GM19328 (cell line): ENCODE data around the gene SETD5.

ENCODE experiments used
- ATAC-seq: cut with Tn5 transposase; IDR thresholded peaks from one replicate; pipeline ENCODE4 v1.9.1; 2021; ENCODE audit warnings: mild to moderate bottlenecking, moderate library complexity; ENCODE audit not compliant: unreplicated experiment

The SETD5 gene

GRCh38 chr3:9388562-9389272 is 8.7 kb upstream of the SETD5 start:
- ATAC-seq: no peak

GRCh38 chr3:9390265-9390888 is 7.0 kb upstream of the SETD5 start:
- no peak for ATAC-seq

- no peak for ATAC-seq
Measured at GRCh38 chr3:9392041-9392440, 5.4 kb upstream of the SETD5 start.

GRCh38 chr3:9395570-9396300 is 1.7 kb upstream of the SETD5 start:
- no peak for ATAC-seq

- peak; percentile 16 for ATAC-seq
Measured at GRCh38 chr3:9396301-9396631, 1.1 kb upstream of the SETD5 start.

GRCh38 chr3:9396632-9397331 is 633 bp upstream of the SETD5 start:
- peak; percentile 74 for ATAC-seq

GRCh38 chr3:9397906-9398699 is 688 bp downstream of the SETD5 start:
- no peak for ATAC-seq

GRCh38 chr3:9398700-9399336 is 1.4 kb downstream of the SETD5 start:
- ATAC-seq: no peak

GRCh38 chr3:9399337-9399703 is 1.9 kb downstream of the SETD5 start:
- ATAC-seq: no peak

GRCh38 chr3:9399746-9400145 is 2.3 kb downstream of the SETD5 start:
- ATAC-seq: no peak

GRCh38 chr3:9400616-9401015 is 3.2 kb downstream of the SETD5 start:
- ATAC-seq: no peak

- no peak for ATAC-seq
Measured at GRCh38 chr3:9401986-9402385, 4.6 kb downstream of the SETD5 start.

GRCh38 chr3:9402410-9403228 is 5.2 kb downstream of the SETD5 start:
- ATAC-seq: no peak

GRCh38 chr3:9403463-9403862 is 6.0 kb downstream of the SETD5 start:
- no peak for ATAC-seq

GRCh38 chr3:9404680-9405079 is 7.3 kb downstream of the SETD5 start:
- no peak for ATAC-seq

- ATAC-seq: no peak
Measured at GRCh38 chr3:9405756-9406155, 8.3 kb downstream of the SETD5 start.

- no peak for ATAC-seq
Measured at GRCh38 chr3:9406856-9407626, 9.6 kb downstream of the SETD5 start.

GRCh38 chr3:9408061-9408460 is 10.6 kb downstream of the SETD5 start:
- no peak for ATAC-seq

- no peak for ATAC-seq
Measured at GRCh38 chr3:9408546-9408945, 11.1 kb downstream of the SETD5 start.
